Measurements from ENCODE around the gene TENM4. TPM values are rescaled to one million over a fixed set of nuclear protein-coding genes. Genes with fewer than 3 reads are reported as not detected.

Gene TENM4
- total RNA-seq, 4 donors from 2014 or later = 2.3 to 18.9 (median 4.5) TPM

DNA sequence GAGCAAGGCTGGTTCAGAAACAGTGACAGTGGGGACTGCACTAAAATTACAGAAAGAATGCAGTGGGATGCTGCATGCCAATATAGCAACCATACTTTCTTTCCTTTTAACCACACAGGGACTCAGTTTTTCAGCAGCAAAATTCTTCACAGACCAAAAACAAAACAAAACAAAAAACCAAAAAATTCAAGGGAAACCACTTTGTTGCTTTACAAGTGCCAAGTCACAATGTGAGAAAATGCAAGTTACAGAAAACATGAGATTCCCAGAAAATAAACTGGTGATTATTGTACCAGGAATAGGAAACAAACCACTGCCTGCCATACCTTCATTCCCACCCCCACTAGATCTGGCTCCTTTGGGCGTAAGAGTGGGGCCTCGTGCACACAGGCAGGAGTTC, 52.6 kb downstream of the TENM4 start:
- DNase-seq (ENCODE audit: low spot score) (no peak), ATAC-seq (ENCODE audit: low FRiP score) (no peak)
- TF ChIP-seq, protein P1, sequence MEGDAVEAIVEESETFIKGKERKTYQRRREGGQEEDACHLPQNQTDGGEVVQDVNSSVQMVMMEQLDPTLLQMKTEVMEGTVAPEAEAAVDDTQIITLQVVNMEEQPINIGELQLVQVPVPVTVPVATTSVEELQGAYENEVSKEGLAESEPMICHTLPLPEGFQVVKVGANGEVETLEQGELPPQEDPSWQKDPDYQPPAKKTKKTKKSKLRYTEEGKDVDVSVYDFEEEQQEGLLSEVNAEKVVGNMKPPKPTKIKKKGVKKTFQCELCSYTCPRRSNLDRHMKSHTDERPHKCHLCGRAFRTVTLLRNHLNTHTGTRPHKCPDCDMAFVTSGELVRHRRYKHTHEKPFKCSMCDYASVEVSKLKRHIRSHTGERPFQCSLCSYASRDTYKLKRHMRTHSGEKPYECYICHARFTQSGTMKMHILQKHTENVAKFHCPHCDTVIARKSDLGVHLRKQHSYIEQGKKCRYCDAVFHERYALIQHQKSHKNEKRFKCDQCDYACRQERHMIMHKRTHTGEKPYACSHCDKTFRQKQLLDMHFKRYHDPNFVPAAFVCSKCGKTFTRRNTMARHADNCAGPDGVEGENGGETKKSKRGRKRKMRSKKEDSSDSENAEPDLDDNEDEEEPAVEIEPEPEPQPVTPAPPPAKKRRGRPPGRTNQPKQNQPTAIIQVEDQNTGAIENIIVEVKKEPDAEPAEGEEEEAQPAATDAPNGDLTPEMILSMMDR (IDR thresholded peaks at IDR 0.05) = no peak

DNA sequence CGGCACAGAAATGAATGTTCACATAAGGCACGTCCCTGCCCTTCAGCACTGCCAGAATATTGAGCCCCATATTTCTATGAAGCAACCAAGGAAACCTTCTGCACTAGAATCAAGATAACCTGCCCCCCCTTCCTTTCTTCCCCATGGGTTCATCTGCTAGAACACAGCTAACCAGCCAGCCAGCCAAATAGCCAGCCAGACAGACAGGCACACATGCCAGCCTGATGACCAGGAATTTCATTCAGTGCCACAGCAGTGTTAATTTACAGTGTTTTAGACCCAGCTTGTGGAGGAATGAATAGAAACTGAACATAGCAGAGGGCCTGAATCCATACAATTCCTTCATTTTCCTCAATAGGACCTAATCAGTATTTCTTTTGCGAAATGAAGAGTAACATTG, 57.0 kb downstream of the TENM4 start:
- TF ChIP-seq, protein P1 (IDR thresholded peaks at IDR 0.05) = no peak
- ATAC-seq (ENCODE audit: low FRiP score) (no peak), DNase-seq (ENCODE audit: low spot score) (no peak)

DNA sequence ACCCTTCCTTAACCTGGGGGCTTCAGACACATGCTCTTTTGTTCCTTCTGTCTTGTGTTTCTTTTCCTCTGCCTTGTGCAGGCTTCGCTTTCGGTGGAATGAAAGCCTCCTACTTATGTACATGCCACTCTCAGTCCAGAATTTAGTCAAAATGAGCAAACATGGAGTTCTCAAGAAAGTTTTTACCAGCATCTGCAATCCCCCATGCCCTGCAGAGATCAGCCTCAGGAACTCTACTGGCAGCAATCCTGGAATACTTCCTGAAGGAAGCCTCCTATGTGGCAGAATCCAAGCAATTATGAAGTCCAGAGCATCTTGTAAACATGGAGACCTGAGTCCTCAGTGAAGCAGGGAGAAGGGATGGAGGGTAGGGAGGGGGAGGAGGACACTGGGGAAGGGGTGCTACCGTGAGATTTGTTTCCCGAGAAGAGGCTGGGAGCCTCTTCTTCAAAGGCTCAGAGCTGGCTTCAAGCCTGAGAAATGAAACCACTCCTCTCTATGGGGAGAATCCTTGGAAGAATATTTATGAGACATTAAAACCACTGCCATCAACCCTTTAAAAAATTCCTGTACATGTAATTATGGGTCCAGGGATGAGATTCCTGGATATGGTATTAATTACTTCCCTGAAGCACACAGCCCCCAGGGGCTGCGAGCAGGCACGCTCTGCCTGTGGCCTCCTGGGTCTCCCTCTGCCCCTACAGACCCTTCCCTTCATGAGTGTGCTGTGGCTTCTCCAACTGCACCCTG, 58.4 kb downstream of the TENM4 start:
- TF ChIP-seq, protein P1 (IDR thresholded peaks at IDR 0.05) = no peak
- no peak for ATAC-seq (ENCODE audit: low FRiP score)
- DNase-seq (ENCODE audit: low spot score) = no peak

DNA sequence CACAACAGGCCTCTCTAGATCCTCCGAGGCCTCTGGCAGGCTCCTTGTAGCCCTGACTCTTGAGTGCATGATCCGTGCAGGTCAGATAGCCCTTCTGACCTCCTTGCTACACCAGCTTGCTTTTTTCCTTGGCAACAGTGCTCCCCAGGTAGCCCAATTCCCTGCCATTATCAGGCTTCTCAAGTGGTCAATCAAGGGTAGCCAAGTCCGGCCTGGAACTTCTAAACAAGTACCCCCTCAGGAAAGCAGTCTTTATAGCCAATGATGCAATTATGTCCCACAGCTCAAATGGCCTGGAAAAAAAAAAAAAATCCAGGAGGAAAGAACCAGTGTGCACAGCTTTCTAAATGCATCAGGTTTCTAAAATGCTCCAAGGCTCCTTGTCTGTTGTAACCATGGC, 59.8 kb downstream of the TENM4 start:
- ATAC-seq (ENCODE audit: low FRiP score) (no peak), DNase-seq (ENCODE audit: low spot score) (no peak)
- TF ChIP-seq, protein P1 (IDR thresholded peaks at IDR 0.05) = no peak

DNA sequence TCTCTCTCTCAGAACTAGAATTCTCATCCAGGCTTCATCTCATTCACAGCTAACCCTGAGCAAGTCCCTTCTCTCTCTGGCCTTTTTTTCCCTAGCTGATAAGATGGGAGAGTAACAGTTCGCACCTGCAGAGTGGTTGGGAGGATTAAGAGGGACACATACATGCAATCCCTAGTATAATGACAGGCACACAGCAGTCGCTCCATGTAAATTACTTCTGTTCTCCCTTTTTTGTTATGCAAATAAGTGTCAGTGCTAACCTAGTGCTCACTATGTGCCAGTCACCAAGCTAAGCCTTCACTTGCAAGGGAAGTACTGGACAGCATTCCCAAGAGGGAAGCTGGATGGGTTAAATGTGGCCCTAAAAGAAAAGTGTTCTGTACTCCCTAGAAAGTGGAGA, 63.4 kb downstream of the TENM4 start:
- no peak for ATAC-seq (ENCODE audit: low FRiP score)
- TF ChIP-seq, protein P1 (IDR thresholded peaks at IDR 0.05) = no peak
- DNase-seq (ENCODE audit: low spot score) = no peak

DNA sequence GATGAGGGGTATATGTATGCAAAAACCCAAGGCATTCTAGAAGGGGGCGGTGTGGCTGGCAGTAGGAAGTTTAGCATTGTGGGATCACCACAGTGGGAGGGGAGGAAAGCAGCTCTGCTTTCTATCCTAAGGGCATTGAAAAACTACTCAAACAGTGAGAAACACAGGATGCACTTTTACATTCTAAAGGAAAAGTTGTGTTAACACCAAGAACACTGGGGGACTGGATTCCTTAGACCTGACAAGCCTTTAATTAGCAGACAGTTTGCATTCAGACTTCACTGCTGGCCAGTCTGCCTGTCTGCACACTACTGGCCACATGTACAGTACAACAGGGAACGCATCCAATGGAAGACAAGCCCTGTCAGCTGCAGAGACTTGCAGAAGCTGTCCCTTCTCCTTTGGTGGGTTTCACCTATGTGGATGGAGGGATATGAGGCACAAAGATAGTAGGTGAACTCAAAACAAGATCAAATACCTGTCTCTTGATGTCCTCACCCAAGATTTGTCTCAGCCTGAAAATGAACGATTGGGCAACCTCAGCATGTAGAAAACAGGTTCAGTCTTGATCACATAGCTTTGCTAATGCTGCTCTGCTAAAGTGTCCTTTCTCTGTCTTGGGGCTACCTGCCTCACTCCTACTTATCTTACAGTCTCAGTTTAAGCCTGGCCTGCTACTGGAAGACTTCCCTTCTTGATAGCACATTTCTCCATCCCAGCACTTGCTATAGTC, 64.8 kb downstream of the TENM4 start:
- ATAC-seq (ENCODE audit: low FRiP score) (no peak), DNase-seq (ENCODE audit: low spot score) (no peak)
- TF ChIP-seq, protein P1 (IDR thresholded peaks at IDR 0.05) = no peak

DNA sequence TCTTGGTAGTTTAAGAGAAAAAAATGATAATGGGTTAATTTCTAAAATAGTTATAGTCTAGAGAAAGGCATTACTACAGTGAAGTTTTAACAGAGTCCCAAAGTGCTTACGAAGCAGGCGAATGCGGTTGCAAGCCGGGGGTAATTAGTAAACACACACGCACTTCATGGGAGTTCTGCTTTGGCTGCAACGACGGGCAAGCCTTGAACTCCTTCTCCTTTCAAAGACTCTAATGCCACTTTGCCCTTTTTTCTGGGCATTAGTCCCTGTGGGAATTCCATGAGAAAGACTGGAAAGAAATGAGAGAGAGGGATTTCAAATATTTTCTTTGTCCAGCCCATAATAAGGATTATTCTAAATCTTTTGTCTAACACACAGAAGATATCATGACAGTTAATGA, 66.1 kb downstream of the TENM4 start:
- ATAC-seq (ENCODE audit: low FRiP score) = no peak

More for the DNA sequence above, 66.1 kb downstream of the TENM4 start:
- TF ChIP-seq, protein P1 (IDR thresholded peaks at IDR 0.05) = no peak
- DNase-seq (ENCODE audit: low spot score) = no peak

Measured in omental fat pad (tissue), 4 donors.